GM19025 (cell line): ENCODE results near the gene TPRA1.

Source experiments
- ATAC-seq: cut with Tn5 transposase; IDR thresholded peaks from one replicate; pipeline ENCODE4 v1.9.1; 2021; ENCODE audit warnings: mild to moderate bottlenecking, low read depth, moderate library complexity; ENCODE audit not compliant: unreplicated experiment

Gene TPRA1

DNA sequence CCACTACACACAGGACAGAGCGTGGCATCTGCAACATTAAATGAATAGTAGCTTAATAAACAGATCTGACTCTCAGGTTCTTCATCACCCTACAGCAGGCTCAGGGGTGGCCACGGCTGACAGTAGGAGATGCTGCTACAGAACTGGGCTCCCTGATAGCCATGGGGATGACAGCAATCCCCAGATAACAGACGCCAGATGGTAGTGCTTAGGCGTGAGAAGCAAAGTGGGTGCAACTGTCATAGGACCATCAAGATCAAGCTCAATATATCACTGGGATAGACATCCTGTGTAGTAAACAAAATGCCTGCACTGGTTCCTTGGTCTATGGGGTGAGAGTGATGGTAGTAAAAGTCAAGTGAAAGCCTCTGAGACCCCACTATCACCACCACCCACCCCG is 2.6 kb upstream of the TPRA1 start:
- no peak for ATAC-seq

DNA sequence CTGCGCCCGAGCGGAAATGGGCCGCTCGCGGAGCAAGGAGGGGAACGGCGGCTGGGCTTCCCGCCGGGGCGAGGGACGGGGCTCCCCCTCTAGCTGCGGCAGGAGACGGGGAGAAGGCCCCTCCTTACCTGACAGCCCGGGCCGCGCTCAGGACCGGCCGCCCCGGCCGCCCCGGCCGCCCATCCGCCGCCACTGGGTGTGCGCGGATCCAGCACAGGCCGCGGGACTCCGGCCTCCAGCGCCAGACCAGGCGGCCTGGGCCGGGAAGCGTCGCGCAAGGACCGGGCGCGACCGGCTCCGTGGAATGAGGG is 296 bp downstream of the TPRA1 start:
- ATAC-seq = peak; percentile 26

GRCh38 chr3:127589600-127590281 is 792 bp downstream of the TPRA1 start:
- ATAC-seq = no peak

DNA sequence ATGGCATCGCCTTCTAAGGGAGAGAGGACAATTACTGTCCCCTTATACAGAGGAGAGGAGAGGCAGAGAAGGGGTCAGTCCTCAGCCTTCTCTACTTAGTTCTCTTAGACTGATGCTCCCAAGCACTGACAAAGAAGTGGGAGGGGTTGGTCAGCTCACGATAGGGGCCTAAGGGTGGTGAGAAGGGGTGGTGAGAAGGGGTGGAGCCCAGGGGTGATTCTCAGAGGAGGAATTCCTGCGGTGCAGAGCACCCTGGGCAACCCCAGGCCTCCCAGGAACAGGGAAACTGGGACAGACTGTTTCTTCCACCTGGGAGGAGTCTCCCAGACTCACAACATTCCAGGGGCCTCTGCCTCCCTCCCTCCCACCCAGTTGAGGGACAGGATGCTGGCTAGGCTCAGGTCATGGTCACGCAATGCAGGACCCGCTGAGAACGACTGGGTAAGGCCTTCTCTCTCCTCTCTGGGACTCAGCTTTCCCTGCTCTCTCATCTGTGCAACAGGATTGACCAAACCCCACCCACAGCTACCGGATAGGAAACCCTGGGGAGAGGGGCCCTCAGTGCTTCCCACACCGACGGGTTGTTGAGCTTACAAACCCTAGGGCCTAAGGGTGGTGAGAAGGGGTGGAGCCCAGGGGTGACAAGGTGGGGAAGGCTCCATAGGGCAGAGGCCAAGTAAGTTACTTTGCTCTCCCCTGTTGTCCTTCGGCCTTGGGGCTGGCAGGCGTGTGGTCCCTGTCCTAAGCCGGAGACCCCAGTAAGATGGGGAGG is 1.5 kb downstream of the TPRA1 start:
- ATAC-seq = no peak

DNA sequence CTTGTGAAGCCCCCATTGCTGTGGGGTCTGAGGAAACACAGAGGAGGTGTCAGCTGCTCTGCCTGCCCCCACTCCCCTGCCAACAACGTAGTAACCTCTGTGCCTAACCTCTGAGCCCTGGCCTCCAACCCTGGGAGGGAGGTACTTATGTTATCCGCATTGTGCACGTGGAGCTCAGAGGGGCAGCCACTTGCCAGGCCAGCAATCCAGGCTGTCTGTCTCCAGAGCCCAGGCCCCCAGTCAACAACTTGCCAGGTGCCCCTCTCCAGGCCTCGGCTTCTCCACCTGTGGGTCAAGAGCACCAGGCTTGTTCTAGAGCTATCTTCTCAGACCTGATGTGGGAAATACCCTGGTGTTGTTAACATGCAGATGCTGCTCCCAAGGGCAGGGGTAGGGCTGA is 2.7 kb downstream of the TPRA1 start:
- no peak for ATAC-seq

GRCh38 chr3:127585813-127586413 is 4.6 kb downstream of the TPRA1 start:
- no peak for ATAC-seq

GRCh38 chr3:127585163-127585812 is 5.2 kb downstream of the TPRA1 start:
- ATAC-seq = no peak

GRCh38 chr3:127584734-127585133 is 5.8 kb downstream of the TPRA1 start:
- ATAC-seq = no peak

- ATAC-seq = no peak
These were observed 10.0 kb downstream of the TPRA1 start for GRCh38 chr3:127580327-127581060.

DNA sequence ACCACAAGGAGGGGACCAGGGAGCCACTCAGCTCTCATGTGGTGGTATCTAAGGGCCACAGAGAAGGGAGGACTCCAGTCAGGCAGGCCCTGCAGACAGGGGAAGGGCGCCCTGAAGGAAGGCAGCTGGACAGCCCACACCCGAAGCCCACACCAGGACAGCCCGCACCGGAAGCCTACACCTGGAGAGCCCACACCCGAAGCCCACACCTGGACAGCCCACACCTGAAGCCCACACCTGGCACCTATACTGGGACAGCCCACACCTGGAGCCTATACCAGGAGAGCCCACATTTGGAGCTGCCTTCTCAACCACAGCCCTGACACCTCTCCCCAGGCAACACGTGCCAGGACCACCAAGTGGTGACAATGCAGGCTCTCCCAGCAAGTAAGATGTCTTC is 11.7 kb downstream of the TPRA1 start:
- ATAC-seq = no peak

- no peak for ATAC-seq
These were observed 12.4 kb downstream of the TPRA1 start for GRCh38 chr3:127578168-127578567.

GRCh38 chr3:127577448-127577847 is 13.1 kb downstream of the TPRA1 start:
- no peak for ATAC-seq

- peak; percentile 71 for ATAC-seq
These were observed 15.4 kb downstream of the TPRA1 start for GRCh38 chr3:127574880-127575878.

DNA sequence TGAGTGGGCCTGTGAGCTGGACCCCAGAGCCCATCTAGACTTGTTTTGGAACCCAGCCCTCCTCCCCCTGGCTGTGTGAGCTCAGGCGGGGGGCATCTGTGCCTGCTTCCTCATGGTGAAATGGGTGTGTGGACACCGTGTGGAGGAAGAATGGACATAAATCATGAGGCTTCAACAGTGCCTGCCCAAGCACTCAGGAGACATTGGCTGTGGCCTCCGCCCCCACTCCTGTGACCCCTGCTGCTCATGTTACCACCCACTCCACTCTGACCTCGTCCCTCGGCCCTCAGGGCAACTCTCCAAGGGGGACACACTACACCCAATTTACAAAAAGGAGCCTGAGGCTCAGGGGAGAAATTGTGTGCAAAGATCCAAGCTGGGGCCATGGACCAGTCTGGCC is 16.6 kb downstream of the TPRA1 start:
- ATAC-seq = no peak

- ATAC-seq = no peak
These were observed 17.1 kb downstream of the TPRA1 start for GRCh38 chr3:127573401-127573800.

DNA sequence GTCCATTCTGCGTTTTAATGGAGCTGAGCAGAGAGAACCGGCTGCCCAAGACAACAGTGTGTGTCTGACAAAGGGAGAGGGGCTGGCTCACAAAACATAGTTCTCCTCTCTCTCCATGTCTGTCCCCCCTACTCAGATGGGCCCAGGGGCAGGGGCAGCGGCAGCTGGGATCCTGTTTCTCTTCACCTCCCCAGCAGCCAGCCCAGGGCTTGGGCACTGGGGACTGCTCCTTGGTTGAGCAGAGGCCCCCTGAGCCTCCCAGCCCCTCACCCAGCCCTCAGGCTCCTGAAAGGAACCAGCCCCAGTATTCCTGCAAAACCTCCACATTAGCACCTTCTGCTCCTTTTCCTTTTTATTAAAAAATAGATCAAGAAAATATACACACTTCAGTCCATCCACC is 17.8 kb downstream of the TPRA1 start:
- no peak for ATAC-seq

GRCh38 chr3:127572186-127572585 is 18.3 kb downstream of the TPRA1 start:
- ATAC-seq = no peak

DNA sequence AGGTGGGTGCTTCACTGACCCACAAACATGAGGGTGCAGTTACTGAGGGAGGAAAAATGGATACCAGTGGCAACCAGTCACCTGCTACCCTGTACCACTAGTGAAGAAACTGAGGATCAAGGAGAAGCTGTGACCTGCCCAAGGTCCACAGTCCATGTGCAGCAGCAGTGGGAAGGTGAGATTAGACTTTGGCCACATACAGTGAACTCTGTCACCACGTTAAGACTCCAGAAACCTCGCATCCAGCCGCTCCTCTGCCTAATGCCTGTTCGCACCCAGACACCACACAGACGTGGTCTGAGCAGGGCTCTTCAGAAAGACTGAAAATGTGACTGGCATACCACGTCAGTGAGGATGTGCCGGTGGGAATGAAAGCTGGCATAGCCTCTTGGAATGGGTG is 20.0 kb downstream of the TPRA1 start:
- ATAC-seq = no peak

GRCh38 chr3:127569160-127569559 is 21.4 kb downstream of the TPRA1 start:
- no peak for ATAC-seq

- ATAC-seq = no peak
These were observed 21.9 kb downstream of the TPRA1 start for GRCh38 chr3:127568586-127568985.
